ENCODE data around the gene DGKQ. TPM values are rescaled to one million over a fixed set of nuclear protein-coding genes. Genes with fewer than 3 reads are reported as not detected.

Gene DGKQ
- total RNA-seq, 1 experiment from 2014 or later, result 22.0 TPM

DNA sequence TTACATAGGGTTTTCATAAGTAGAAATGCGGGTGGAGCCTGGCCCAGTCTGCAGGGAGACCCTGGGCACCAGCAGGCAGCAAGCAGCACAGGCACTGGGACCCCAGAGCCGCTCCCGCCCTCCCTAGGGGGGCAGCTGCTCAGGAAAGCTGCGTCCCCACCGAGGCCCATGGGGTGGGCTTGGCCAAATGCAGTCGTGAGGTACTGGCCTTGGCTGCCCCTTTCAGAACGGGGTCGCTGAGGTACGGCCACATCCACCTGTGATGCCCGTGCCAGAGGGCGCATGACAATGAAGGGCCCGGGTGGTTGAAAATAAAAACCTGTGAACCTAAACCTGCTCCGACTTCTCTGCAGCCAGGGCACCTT, 24.5 kb downstream of the DGKQ start:
- RAD21 ChIA-PET (ENCODE audit: low non-redundant PET in 1 of 2, low total read pairs in 2 of 2, uncharacterized antibody in 2 of 2, unreplicated experiment in 2 of 2), result no interaction called here
- no TSS peak for BruUV-seq (replicated peaks)

DNA sequence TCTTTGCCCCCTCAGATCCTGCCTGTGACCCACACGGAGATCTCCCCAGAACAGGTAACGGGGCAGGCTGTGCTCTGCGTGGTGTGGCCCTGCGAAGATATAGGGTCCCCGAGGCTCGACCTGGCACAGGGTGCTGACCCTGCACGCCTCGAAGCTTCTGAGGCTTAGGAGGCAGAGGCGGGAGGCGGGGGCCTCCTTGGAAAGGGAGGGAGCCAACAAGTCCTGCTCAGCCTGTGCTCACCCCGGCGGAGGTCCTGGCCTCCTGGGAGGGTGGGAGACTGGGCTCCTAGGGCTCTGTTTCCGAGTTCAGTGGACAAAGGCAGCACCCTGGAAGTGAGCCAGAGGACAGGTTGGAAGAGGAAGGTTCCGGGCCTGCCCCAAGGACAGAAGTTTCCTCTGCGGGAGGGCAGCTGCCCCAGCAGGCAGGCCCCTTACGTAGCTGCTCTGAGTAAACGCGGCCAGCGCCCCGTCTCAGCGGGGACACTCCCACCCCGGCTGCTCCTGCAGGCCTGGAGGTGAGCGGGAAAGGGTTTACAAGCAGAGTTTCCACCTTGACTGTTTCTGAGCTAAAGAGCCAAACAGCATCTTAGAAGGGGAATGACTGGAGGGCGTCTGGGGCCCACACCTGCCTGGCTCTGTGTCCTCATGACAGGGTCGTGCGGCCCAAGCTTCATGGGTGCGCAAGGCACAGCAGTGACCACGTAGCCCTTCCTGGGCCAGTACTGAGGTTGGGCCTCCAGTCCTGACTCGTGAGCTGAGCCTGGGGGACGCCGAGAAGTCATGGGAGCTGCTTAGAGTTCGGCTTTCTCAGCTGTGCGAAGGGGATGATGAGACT, 25.1 kb downstream of the DGKQ start:
- DNase-seq (ENCODE audit: low read depth, low spot score), result no peak
- Histone ChIP-seq H3K9me2 (ENCODE audit: insufficient read depth) (no peaks in the 10 kb centered on the region), H3K4me2 (ENCODE audit: low read length) (no peak overlapping the region), H4K20me1 (ENCODE audit: insufficient read depth) (no peaks in the 10 kb centered on the region), H3K36me3 (ENCODE audit: control insufficient read depth in 1 of 2, insufficient read depth in 2 of 2, low read length in 2 of 2) (no peaks in the 10 kb centered on the region), H3K27me3 (ENCODE audit: insufficient read depth, low read length) (no peaks in the 10 kb centered on the region), H3K9me3 (ENCODE audit: control insufficient read depth in 1 of 2, insufficient read depth in 1 of 2, low read depth in 1 of 2, low read length in 2 of 2) (no peaks in the 10 kb centered on the region), H3K79me2 (ENCODE audit: insufficient read depth, low read length) (no peaks in the 10 kb centered on the region), H2AFZ (ENCODE audit: low read depth, low read length, poor library complexity, severe bottlenecking) (no peak overlapping the region), H3K4me3 (replicated peaks in 1 of 2; ENCODE audit: low read depth in 1 of 2, low read length in 2 of 2) (no peak overlapping the region), H3K9ac (ENCODE audit: low read length) (no peak overlapping the region), H3K4me1 (ENCODE audit: control insufficient read depth in 1 of 2, insufficient read depth in 2 of 2, low read length in 2 of 2) (no peaks in the 10 kb centered on the region), H3K27ac (ENCODE audit: low read depth, low read length) (no peak overlapping the region)
- BruUV-seq (replicated peaks), result no TSS peak
- ChIA-PET RAD21 (ENCODE audit: low non-redundant PET in 1 of 2, low total read pairs in 2 of 2, uncharacterized antibody in 2 of 2, unreplicated experiment in 2 of 2) (no interaction called here), POLR2A (no interaction called here), CTCF (no interaction called here)
- intact Hi-C loops (cut with micrococcal nuclease), result no loop called here
- TF ChIP-seq CBX3 (IDR thresholded peaks at IDR 0.05; ENCODE audit: low read depth) (no peak), POLR2A (IDR thresholded peaks at IDR 0.05; ENCODE audit: borderline replicate concordance, extremely low read depth, insufficient read depth, insufficient read length) (no peak), SIN3A (IDR thresholded peaks at IDR 0.05; ENCODE audit: low read depth) (no peak)
- no peak for ATAC-seq

More for the DNA sequence above, 24.5 kb downstream of the DGKQ start:
- POLR2A ChIA-PET, result no interaction called here
- intact Hi-C loops (cut with micrococcal nuclease), result no loop called here
- ATAC-seq (no peak), DNase-seq (ENCODE audit: low read depth, low spot score) (no peak)
- no peak overlapping the region for H3K4me3 ChIP-seq (replicated peaks in 1 of 2; ENCODE audit: low read depth in 1 of 2, low read length in 2 of 2)
- no peak overlapping the region for H3K4me2 ChIP-seq (ENCODE audit: low read length)
- no peak overlapping the region for H2AFZ ChIP-seq (ENCODE audit: low read depth, low read length, poor library complexity, severe bottlenecking)
- H3K27me3 ChIP-seq (ENCODE audit: insufficient read depth, low read length), result no peaks in the 10 kb centered on the region
- H3K9me3 ChIP-seq (ENCODE audit: control insufficient read depth in 1 of 2, insufficient read depth in 1 of 2, low read depth in 1 of 2, low read length in 2 of 2), result no peaks in the 10 kb centered on the region
- no peaks in the 10 kb centered on the region for H3K36me3 ChIP-seq (ENCODE audit: control insufficient read depth in 1 of 2, insufficient read depth in 2 of 2, low read length in 2 of 2)
- no peak for TF ChIP-seq SRF (IDR thresholded peaks at IDR 0.05; ENCODE audit: low read depth)
- H4K20me1 ChIP-seq (ENCODE audit: insufficient read depth), result no peaks in the 10 kb centered on the region
- CTCF ChIA-PET, result no interaction called here
- H3K4me1 ChIP-seq (ENCODE audit: control insufficient read depth in 1 of 2, insufficient read depth in 2 of 2, low read length in 2 of 2), result no peaks in the 10 kb centered on the region
- no peak overlapping the region for H3K27ac ChIP-seq (ENCODE audit: low read depth, low read length)
- H3K9ac ChIP-seq (ENCODE audit: low read length), result no peak overlapping the region
- H3K9me2 ChIP-seq (ENCODE audit: insufficient read depth), result no peaks in the 10 kb centered on the region
- no peaks in the 10 kb centered on the region for H3K79me2 ChIP-seq (ENCODE audit: insufficient read depth, low read length)
